Muscle layer of colon (tissue), 2 donors: ENCODE results near the gene HOXC10.

ENCODE experiments used
- H3K27ac ChIP-seq: one replicate; pipeline ENCODE4 v1.7.0; 2013; ENCODE audit warnings: low read depth, mild to moderate bottlenecking, low read length, moderate library complexity
- H3K27me3 ChIP-seq, 2 donors: one replicate each; pipeline ENCODE4 v1.7.0; 2013; ENCODE audit warnings: low read length in 2 of 2, mild to moderate bottlenecking in 2 of 2; ENCODE audit not compliant: insufficient read depth in 2 of 2, control insufficient read depth in 1 of 2
- H3K36me3 ChIP-seq: one replicate; pipeline ENCODE4 v1.7.0; 2013; ENCODE audit warnings: mild to moderate bottlenecking, low read length; ENCODE audit not compliant: insufficient read depth
- H3K4me1 ChIP-seq: one replicate; pipeline ENCODE4 v1.7.0; 2013; ENCODE audit warnings: mild to moderate bottlenecking, low read length; ENCODE audit not compliant: insufficient read depth
- H3K4me3 ChIP-seq, 2 donors: one replicate each; pipeline ENCODE4 v1.7.0; 2013; ENCODE audit warnings: low read length in 2 of 2, low read depth in 1 of 2, mild to moderate bottlenecking in 1 of 2, moderate library complexity in 1 of 2
- H3K9ac ChIP-seq: one replicate; pipeline ENCODE4 v1.7.0; 2013; ENCODE audit warnings: low read length
- H3K9me3 ChIP-seq: one replicate; pipeline ENCODE4 v1.7.0; 2013; ENCODE audit warnings: mild to moderate bottlenecking, low read length
- donor health status: abdominal sarcoma.
- donor health status: Adenocarcinoma of cecum.

Gene HOXC10

GRCh38 chr12:54005853-54006558 is 21.1 kb downstream of the HOXC10 start:
- Histone ChIP-seq H3K27ac (no peak overlapping the region), H3K36me3 (no peaks in the 10 kb centered on the region), H3K9ac (no peak overlapping the region), H3K27me3 (peaks cover 59 to 93% of the 10 kb centered on the region in 2 donors), H3K4me3 (no peak overlapping the region), H3K4me1 (peaks cover 7% of the 10 kb centered on the region), H3K9me3 (no peaks in the 10 kb centered on the region)

GRCh38 chr12:54006559-54007220 is 21.7 kb downstream of the HOXC10 start:
- Histone ChIP-seq H3K27ac (no peak overlapping the region), H3K27me3 (peaks cover 58 to 91% of the 10 kb centered on the region in 2 donors), H3K9ac (no peak overlapping the region), H3K9me3 (no peaks in the 10 kb centered on the region), H3K4me1 (peaks cover 7% of the 10 kb centered on the region), H3K36me3 (no peaks in the 10 kb centered on the region), H3K4me3 (no peak overlapping the region)

GRCh38 chr12:54007538-54008259 is 22.8 kb downstream of the HOXC10 start:
- Histone ChIP-seq H3K27ac (no peak overlapping the region), H3K9ac (no peak overlapping the region), H3K4me3 (no peak overlapping the region), H3K4me1 (peaks cover 7% of the 10 kb centered on the region), H3K27me3 (peaks cover 53 to 86% of the 10 kb centered on the region in 2 donors), H3K36me3 (no peaks in the 10 kb centered on the region), H3K9me3 (no peaks in the 10 kb centered on the region)

GRCh38 chr12:54008260-54008552 is 23.3 kb downstream of the HOXC10 start:
- H3K27me3 ChIP-seq: peaks cover 55 to 86% of the 10 kb centered on the region in 2 donors
- no peaks in the 10 kb centered on the region for H3K9me3 ChIP-seq
- peaks cover 7% of the 10 kb centered on the region for H3K4me1 ChIP-seq
- H3K36me3 ChIP-seq: no peaks in the 10 kb centered on the region
- H3K4me3 ChIP-seq: no peak overlapping the region
- no peak overlapping the region for H3K27ac ChIP-seq
- H3K9ac ChIP-seq: no peak overlapping the region

GRCh38 chr12:54009171-54010052 is 24.5 kb downstream of the HOXC10 start:
- Histone ChIP-seq H3K9ac (no peak overlapping the region), H3K9me3 (no peaks in the 10 kb centered on the region), H3K4me1 (peaks cover 7% of the 10 kb centered on the region), H3K27ac (no peak overlapping the region), H3K4me3 (peak overlapping the region in 1 of 2 donors; percentile 45), H3K36me3 (no peaks in the 10 kb centered on the region), H3K27me3 (peaks cover 66 to 88% of the 10 kb centered on the region in 2 donors)

- Histone ChIP-seq H3K36me3 (no peaks in the 10 kb centered on the region), H3K4me3 (no peak overlapping the region), H3K4me1 (peaks cover 7% of the 10 kb centered on the region), H3K9ac (no peak overlapping the region), H3K9me3 (no peaks in the 10 kb centered on the region), H3K27me3 (peaks cover 66 to 88% of the 10 kb centered on the region in 2 donors), H3K27ac (no peak overlapping the region)
These were observed 25.4 kb downstream of the HOXC10 start for GRCh38 chr12:54010053-54010971.

- Histone ChIP-seq H3K4me1 (peaks cover 12% of the 10 kb centered on the region), H3K27ac (no peak overlapping the region), H3K36me3 (no peaks in the 10 kb centered on the region), H3K9me3 (no peaks in the 10 kb centered on the region), H3K4me3 (no peak overlapping the region), H3K9ac (no peak overlapping the region), H3K27me3 (peaks cover 70 to 88% of the 10 kb centered on the region in 2 donors)
These were observed 26.2 kb downstream of the HOXC10 start for GRCh38 chr12:54010972-54011664.

GRCh38 chr12:54011665-54012532 is 27.0 kb downstream of the HOXC10 start:
- no peaks in the 10 kb centered on the region for H3K9me3 ChIP-seq
- H3K4me1 ChIP-seq: peaks cover 14% of the 10 kb centered on the region
- H3K9ac ChIP-seq: no peak overlapping the region
- H3K27me3 ChIP-seq: peaks cover 66 to 85% of the 10 kb centered on the region in 2 donors
- H3K36me3 ChIP-seq: no peaks in the 10 kb centered on the region
- no peak overlapping the region for H3K4me3 ChIP-seq
- H3K27ac ChIP-seq: no peak overlapping the region

- H3K9me3 ChIP-seq: no peaks in the 10 kb centered on the region
- peaks cover 58 to 86% of the 10 kb centered on the region in 2 donors for H3K27me3 ChIP-seq
- H3K4me1 ChIP-seq: peaks cover 14% of the 10 kb centered on the region
- no peak overlapping the region for H3K27ac ChIP-seq
- H3K36me3 ChIP-seq: no peaks in the 10 kb centered on the region
- H3K4me3 ChIP-seq: no peak overlapping the region
- H3K9ac ChIP-seq: no peak overlapping the region
These were observed 27.9 kb downstream of the HOXC10 start for GRCh38 chr12:54012631-54013409.
